Type B pancreatic cell (in vitro differentiated cells): ENCODE measurements around the gene FSTL3. TPM values are rescaled to one million over a fixed set of nuclear protein-coding genes. Genes with fewer than 3 reads are reported as not detected.

Source experiments
- DNase-seq: peaks from one replicate; pipeline ENCODE4 v3.0.0; 2021; ENCODE audit warnings: mixed read lengths; ENCODE audit not compliant: unreplicated experiment; ENCODE audit errors: extremely low spot score
- H3K27ac Mint-ChIP-seq: 2 replicates; pipeline ENCODE4 v1.8.0; 2021; ENCODE audit warnings: mild to moderate bottlenecking, mixed read lengths
- H3K27me3 Mint-ChIP-seq: 2 replicates; pipeline ENCODE4 v1.8.0; 2021; ENCODE audit warnings: mixed read lengths
- H3K36me3 Mint-ChIP-seq: 2 replicates; pipeline ENCODE4 v1.8.0; 2021; ENCODE audit warnings: mixed read lengths
- H3K4me1 Mint-ChIP-seq: one replicate; pipeline ENCODE4 v1.8.0; 2021; ENCODE audit warnings: mixed read lengths; ENCODE audit not compliant: unreplicated experiment
- H3K4me3 Mint-ChIP-seq: 2 replicates; pipeline ENCODE4 v1.8.0; 2021; ENCODE audit warnings: mild to moderate bottlenecking, mixed read lengths
- H3K9me3 Mint-ChIP-seq: 2 replicates; pipeline ENCODE4 v1.8.0; 2021; ENCODE audit warnings: mixed read lengths
- total RNA-seq: library from RNA; stranded (reverse); gene quantifications from 2 replicates; pipeline ENCODE4 v1.2.1, GENCODE V29; 2021; ENCODE audit warnings: low replicate concordance
- TF ChIP-seq, protein P1 (sequence below): fragments of 200-600 bp; sonication (generic); conservative IDR thresholded peaks from 2 replicates; pipeline ENCODE4 v1.5.0; 2021; ENCODE audit warnings: antibody characterized with exemption, mild to moderate bottlenecking

Gene FSTL3
- total RNA-seq, 1 donor from 2014 or later: 11.0 TPM

DNA sequence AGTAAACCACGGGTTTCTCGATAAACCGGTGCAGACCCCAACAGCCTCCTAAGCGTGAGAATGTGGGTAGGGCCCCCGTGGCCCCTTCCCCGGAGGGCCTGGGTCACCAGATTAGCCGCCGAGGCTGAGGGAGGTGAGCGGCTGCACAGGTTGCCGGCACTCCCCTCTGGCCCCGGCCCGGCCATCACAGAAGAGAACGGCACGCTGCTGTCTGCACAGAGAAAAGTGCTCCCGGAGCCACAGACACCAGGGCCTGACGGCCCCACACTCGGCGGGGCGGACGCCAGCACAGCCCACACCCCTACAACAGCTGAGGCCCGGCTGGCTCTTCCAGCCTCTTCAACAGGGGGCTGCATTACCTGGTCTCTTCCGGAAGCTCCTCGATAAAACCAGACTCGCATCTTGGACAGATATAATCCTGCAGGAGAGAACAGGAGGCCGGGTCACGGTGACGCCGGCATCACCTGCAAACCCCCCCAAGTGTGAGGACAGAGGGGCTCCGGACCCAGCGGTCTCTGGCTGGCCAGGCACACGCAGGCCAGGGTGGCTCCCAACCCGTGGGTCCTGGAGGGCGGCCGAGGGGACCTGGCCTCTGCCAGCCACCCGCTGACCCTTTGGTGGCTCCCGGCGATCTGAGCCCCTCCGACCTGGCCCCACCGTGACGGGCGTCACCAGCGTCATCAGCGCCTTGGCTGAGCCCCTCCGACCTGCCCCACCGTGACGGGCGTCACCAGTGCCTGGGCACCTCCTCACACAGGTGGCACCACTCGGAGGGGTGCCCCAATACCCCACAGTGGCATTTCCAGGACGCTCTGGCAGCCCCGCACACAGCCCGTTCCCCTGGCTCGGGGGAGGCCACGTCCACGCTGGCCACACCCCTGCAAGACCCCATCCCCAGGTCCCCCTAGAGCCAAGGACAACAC, 23.5 kb upstream of the FSTL3 start:
- Mint-ChIP-seq H3K27ac (no peak overlapping the region), H3K4me3 (no peak overlapping the region), H3K27me3 (no peaks in the 10 kb centered on the region), H3K9me3 (no peaks in the 10 kb centered on the region), H3K4me1 (peaks cover 3% of the 10 kb centered on the region), H3K36me3 (no peaks in the 10 kb centered on the region)
- DNase-seq: no peak
- TF ChIP-seq, protein P1, sequence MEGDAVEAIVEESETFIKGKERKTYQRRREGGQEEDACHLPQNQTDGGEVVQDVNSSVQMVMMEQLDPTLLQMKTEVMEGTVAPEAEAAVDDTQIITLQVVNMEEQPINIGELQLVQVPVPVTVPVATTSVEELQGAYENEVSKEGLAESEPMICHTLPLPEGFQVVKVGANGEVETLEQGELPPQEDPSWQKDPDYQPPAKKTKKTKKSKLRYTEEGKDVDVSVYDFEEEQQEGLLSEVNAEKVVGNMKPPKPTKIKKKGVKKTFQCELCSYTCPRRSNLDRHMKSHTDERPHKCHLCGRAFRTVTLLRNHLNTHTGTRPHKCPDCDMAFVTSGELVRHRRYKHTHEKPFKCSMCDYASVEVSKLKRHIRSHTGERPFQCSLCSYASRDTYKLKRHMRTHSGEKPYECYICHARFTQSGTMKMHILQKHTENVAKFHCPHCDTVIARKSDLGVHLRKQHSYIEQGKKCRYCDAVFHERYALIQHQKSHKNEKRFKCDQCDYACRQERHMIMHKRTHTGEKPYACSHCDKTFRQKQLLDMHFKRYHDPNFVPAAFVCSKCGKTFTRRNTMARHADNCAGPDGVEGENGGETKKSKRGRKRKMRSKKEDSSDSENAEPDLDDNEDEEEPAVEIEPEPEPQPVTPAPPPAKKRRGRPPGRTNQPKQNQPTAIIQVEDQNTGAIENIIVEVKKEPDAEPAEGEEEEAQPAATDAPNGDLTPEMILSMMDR: no peak

DNA sequence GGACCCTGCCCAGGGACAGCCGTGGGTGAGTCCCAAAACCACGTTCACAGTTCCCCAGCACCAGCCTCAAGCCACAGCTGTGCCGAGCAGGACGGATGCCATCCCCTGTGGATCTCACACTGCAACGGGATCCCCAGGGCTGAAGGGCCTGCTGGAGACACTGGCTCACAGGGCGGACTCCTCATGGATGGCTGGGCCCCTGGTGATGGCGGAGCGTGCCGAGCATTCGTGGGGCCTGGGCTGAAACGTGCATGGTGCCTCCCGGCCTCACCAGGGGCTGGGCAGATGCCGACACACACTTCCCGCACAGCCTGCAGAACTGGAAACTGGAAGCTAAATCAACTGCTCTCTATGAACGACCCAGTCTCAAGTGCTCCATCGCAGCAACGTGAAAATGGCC, 22.8 kb upstream of the FSTL3 start:
- no peak for DNase-seq
- Mint-ChIP-seq H3K36me3 (no peaks in the 10 kb centered on the region), H3K4me1 (peaks cover 3% of the 10 kb centered on the region), H3K27ac (no peak overlapping the region), H3K27me3 (no peaks in the 10 kb centered on the region), H3K4me3 (no peak overlapping the region), H3K9me3 (no peaks in the 10 kb centered on the region)
- TF ChIP-seq, protein P1: no peak

DNA sequence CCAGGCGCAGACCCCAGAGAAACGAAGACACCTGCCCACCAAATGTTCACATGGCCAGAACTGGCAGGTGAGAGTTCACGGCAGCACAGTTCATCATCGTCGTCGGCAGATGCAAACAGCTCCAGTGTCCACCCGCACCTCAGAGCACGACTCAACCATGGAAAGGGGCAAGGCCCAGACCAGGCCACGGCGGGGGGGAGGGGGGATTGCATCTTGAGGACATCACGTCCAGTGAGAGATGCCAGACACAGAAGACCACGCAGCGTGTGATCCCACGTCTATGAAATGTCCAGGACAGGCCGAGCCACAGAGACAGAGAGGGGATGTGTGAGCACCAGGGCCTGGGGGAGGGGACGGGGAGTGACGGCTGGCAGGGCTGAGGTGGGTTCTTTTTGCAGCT, 20.5 kb upstream of the FSTL3 start:
- no peak overlapping the region for H3K27ac Mint-ChIP-seq
- H3K4me3 Mint-ChIP-seq: no peak overlapping the region

DNA sequence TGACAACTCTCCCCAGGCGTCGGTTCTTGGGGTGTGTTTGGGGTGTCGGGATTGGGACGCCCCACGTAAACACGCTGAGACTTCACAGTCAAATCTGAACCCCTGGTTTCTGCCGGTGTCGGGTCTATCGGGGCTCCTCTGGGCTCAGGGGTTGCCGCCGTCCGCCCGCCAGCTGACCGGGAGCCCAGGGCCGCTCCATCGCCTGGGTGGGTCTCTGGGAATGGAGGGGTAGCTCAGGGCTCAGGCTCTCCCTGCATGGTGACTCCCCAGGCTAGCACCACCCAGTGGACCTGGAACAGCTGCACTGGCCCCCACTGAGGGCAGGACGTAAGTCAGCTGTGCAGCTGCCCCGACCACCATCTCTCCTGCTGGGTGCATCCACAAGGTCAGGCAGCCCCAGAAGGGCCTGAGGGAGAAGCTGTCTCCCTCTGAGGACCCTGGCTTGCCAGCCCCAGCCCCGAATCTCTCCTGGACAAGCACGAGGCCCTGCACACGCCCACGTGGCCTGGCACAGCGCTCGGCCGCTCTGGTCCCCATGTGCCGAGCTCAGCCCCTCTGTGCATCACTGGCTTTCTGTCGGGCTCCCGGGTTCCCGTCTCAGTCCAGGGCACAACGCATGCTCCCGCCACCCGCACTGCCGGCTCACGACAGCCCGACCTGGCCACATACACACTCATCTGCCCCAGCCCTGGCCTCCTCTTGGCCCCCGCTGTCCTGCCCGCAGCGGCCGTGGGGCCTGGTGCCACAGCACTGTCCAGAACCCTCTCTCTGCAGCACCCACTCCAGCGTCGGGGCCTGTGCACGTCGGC, 19.2 kb upstream of the FSTL3 start:
- no peaks in the 10 kb centered on the region for H3K36me3 Mint-ChIP-seq
- DNase-seq: no peak

More for the DNA sequence above, 20.5 kb upstream of the FSTL3 start:
- no peak for DNase-seq
- no peaks in the 10 kb centered on the region for H3K9me3 Mint-ChIP-seq
- H3K27me3 Mint-ChIP-seq: no peaks in the 10 kb centered on the region
- TF ChIP-seq, protein P1: no peak
- H3K36me3 Mint-ChIP-seq: no peaks in the 10 kb centered on the region
- peaks cover 6% of the 10 kb centered on the region for H3K4me1 Mint-ChIP-seq

DNA sequence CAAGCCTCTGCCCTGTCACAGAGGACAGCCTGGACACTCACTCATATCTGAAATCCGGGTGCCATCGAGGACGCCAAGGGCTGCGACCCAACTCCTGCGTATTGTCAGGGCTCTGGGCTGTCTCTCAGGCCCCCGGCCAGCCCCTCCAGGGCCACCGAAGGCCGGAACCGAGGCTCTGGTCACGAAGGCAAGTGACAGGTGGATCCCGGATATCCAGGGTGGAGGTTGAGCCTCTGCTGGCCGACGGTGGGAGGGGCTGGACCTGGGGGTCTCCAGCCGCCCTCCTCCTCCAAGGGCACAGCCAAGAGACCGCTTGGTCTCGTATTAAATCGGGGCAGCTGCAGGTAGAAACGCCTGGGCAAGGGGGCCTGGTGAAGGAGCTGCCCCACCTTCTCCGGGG, 18.6 kb upstream of the FSTL3 start:
- Mint-ChIP-seq H3K27ac (no peak overlapping the region), H3K27me3 (no peaks in the 10 kb centered on the region), H3K4me1 (peaks cover 17% of the 10 kb centered on the region), H3K9me3 (no peaks in the 10 kb centered on the region), H3K4me3 (no peak overlapping the region), H3K36me3 (no peaks in the 10 kb centered on the region)
- TF ChIP-seq, protein P1: no peak
- no peak for DNase-seq

More for the DNA sequence above, 19.2 kb upstream of the FSTL3 start:
- TF ChIP-seq, protein P1: no peak
- H3K9me3 Mint-ChIP-seq: no peaks in the 10 kb centered on the region
- no peak overlapping the region for H3K4me3 Mint-ChIP-seq
- no peaks in the 10 kb centered on the region for H3K27me3 Mint-ChIP-seq
- no peak overlapping the region for H3K27ac Mint-ChIP-seq
- peaks cover 17% of the 10 kb centered on the region for H3K4me1 Mint-ChIP-seq
